ENCODE data around the gene PIKFYVE. TPM values are rescaled to one million over a fixed set of nuclear protein-coding genes. Genes with fewer than 3 reads are reported as not detected.

The PIKFYVE gene
- total and polyA plus RNA-seq, 10 of the 15 experiments (the other 5 are each of a cell fraction or from before 2014, with no cell fraction given), result 5.2 to 41.7 (median 19.6) TPM

DNA sequence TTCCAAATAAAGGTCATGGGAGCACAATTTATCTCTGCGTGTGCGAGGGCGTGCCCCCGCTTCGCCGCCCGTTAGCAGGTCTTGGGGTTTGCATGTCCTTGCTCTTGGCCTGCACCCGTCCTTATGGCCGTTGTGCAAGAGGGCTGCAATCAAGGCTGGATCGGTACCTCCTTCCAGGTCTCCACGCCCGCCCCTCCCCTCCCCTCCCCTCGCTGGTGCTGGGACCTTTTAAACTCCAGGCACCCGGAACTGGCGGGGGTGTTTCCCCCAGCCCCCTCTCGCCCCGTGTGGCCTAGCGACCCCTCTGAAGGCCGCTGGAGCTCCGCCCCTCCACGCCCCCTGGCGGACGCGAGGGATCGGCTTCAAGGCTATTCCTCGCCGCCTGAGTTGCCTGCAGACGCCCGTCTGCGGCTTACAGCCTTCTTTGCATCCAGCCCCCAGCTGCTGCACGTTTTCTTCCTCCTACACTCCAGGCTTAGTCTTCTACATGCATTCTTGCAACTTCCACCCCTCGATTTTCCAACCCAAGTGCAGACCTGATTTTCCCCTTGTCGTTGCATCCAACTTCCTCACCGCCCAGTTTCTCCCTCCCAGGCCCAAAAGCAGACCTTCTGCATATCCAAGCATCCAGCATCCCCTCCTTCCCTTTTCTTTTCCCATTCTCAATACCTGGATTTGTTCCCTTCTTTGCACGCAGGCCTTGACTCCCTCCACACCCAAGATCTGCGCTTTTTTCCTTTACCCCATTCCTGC, 11.8 kb upstream of the PIKFYVE start (continued):
- TF ChIP-seq, protein P1, sequence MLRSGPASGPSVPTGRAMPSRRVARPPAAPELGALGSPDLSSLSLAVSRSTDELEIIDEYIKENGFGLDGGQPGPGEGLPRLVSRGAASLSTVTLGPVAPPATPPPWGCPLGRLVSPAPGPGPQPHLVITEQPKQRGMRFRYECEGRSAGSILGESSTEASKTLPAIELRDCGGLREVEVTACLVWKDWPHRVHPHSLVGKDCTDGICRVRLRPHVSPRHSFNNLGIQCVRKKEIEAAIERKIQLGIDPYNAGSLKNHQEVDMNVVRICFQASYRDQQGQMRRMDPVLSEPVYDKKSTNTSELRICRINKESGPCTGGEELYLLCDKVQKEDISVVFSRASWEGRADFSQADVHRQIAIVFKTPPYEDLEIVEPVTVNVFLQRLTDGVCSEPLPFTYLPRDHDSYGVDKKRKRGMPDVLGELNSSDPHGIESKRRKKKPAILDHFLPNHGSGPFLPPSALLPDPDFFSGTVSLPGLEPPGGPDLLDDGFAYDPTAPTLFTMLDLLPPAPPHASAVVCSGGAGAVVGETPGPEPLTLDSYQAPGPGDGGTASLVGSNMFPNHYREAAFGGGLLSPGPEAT (IDR thresholded peaks at IDR 0.05; ENCODE audit: low read depth), result no peak; the same call in 1 of the 2 replicates
- TF ChIP-seq NFYA (IDR thresholded peaks at IDR 0.05; ENCODE audit: borderline replicate concordance, low read depth, low read length) (no peak), HDAC6 (IDR thresholded peaks at IDR 0.05; ENCODE audit: unreplicated experiment) (no peak), POLR2A (IDR thresholded peaks at IDR 0.05; ENCODE audit: low read depth, low read length) (no peak), SPI1 (IDR thresholded peaks at IDR 0.05; ENCODE audit: borderline replicate concordance, insufficient read depth, low read depth, low read length) (0 out of 2 replicates have a peak, but pooled peaks have one; percentile 7), DPF2 (IDR thresholded peaks at IDR 0.05) (no peak), CBX5 (IDR thresholded peaks at IDR 0.05; ENCODE audit: low read depth) (0 out of 2 replicates have a peak, but pooled peaks have one; percentile 52), CHD2 (IDR thresholded peaks at IDR 0.05; ENCODE audit: borderline replicate concordance, low read depth, low read length) (no peak), ZZZ3 (IDR thresholded peaks at IDR 0.05; ENCODE audit: control insufficient read depth, insufficient read length, low read depth) (no peak), FOS (IDR thresholded peaks at IDR 0.05; ENCODE audit: borderline replicate concordance, extremely low read depth, insufficient read length) (no peak), IKZF2 (IDR thresholded peaks at IDR 0.05) (peak; percentile 50 to 56), BHLHE40 (IDR thresholded peaks at IDR 0.05; ENCODE audit: borderline replicate concordance in 1 of 2, low read depth in 2 of 2, low read length in 1 of 2) (peak; percentile 87 to 92), NR2C2 (IDR thresholded peaks at IDR 0.05; ENCODE audit: borderline replicate concordance, control insufficient read depth, insufficient read length, low read depth) (no peak), SMC3 (IDR thresholded peaks at IDR 0.05; ENCODE audit: borderline replicate concordance, low read length) (peak; percentile 47; the same call in 1 of the 2 replicates), NBN (IDR thresholded peaks at IDR 0.05) (peak; percentile 82; the same call in 1 of the 2 replicates)
- TF ChIP-seq, protein P2, sequence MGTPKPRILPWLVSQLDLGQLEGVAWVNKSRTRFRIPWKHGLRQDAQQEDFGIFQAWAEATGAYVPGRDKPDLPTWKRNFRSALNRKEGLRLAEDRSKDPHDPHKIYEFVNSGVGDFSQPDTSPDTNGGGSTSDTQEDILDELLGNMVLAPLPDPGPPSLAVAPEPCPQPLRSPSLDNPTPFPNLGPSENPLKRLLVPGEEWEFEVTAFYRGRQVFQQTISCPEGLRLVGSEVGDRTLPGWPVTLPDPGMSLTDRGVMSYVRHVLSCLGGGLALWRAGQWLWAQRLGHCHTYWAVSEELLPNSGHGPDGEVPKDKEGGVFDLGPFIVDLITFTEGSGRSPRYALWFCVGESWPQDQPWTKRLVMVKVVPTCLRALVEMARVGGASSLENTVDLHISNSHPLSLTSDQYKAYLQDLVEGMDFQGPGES (IDR thresholded peaks at IDR 0.05), result no peak
- TF ChIP-seq, protein P3, sequence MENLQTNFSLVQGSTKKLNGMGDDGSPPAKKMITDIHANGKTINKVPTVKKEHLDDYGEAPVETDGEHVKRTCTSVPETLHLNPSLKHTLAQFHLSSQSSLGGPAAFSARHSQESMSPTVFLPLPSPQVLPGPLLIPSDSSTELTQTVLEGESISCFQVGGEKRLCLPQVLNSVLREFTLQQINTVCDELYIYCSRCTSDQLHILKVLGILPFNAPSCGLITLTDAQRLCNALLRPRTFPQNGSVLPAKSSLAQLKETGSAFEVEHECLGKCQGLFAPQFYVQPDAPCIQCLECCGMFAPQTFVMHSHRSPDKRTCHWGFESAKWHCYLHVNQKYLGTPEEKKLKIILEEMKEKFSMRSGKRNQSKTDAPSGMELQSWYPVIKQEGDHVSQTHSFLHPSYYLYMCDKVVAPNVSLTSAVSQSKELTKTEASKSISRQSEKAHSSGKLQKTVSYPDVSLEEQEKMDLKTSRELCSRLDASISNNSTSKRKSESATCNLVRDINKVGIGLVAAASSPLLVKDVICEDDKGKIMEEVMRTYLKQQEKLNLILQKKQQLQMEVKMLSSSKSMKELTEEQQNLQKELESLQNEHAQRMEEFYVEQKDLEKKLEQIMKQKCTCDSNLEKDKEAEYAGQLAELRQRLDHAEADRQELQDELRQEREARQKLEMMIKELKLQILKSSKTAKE (IDR thresholded peaks at IDR 0.05; ENCODE audit: low read depth, poor library complexity, severe bottlenecking), result peak; percentile 53
- TF ChIP-seq, protein P4, sequence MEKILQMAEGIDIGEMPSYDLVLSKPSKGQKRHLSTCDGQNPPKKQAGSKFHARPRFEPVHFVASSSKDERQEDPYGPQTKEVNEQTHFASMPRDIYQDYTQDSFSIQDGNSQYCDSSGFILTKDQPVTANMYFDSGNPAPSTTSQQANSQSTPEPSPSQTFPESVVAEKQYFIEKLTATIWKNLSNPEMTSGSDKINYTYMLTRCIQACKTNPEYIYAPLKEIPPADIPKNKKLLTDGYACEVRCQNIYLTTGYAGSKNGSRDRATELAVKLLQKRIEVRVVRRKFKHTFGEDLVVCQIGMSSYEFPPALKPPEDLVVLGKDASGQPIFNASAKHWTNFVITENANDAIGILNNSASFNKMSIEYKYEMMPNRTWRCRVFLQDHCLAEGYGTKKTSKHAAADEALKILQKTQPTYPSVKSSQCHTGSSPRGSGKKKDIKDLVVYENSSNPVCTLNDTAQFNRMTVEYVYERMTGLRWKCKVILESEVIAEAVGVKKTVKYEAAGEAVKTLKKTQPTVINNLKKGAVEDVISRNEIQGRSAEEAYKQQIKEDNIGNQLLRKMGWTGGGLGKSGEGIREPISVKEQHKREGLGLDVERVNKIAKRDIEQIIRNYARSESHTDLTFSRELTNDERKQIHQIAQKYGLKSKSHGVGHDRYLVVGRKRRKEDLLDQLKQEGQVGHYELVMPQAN (conservative IDR thresholded peaks at IDR 0.05), result peak; percentile 45; the same call in 1 of the 2 replicates

All from GM12878 (cell line).